H1 (cell line): ENCODE measurements around the gene VTI1B. TPM values are rescaled to one million over a fixed set of nuclear protein-coding genes. Genes with fewer than 3 reads are reported as not detected.

Experiments
- FOSL1 ChIP-seq: IDR thresholded peaks from 2 replicates; pipeline ENCODE4 v1.6.1; 2011; ENCODE audit warnings: mild to moderate bottlenecking, low read depth, low read length, moderate library complexity; ENCODE audit not compliant: insufficient read depth
- HDAC2 ChIP-seq, 2 experiments: fragments of 300-600 bp in 1 of 2; sonication (generic) in 1 of 2; IDR thresholded peaks; 2 replicates each; pipeline ENCODE4 v1.6.1; 2011 to 2012; ENCODE audit warnings: low read depth in 2 of 2, low read length in 2 of 2, mild to moderate bottlenecking in 2 of 2, moderate library complexity in 2 of 2, borderline replicate concordance in 1 of 2, inconsistent platforms in 1 of 2
- JUND ChIP-seq: IDR thresholded peaks from 2 replicates; pipeline ENCODE4 v1.6.1; 2011; ENCODE audit warnings: mild to moderate bottlenecking, improper control_type of control experiment, low read length
- KDM1A ChIP-seq: fragments of 200-600, 300-600 bp; sonication (generic); IDR thresholded peaks from 2 replicates; pipeline ENCODE4 v1.7.1; 2016; ENCODE audit warnings: mild to moderate bottlenecking, low read length, borderline replicate concordance
- PHF8 ChIP-seq: fragments of 200-600 bp; sonication (generic); conservative IDR thresholded peaks from 2 replicates; pipeline ENCODE4 v1.7.1; 2012; ENCODE audit warnings: low read depth, mild to moderate bottlenecking, inconsistent platforms, low read length, moderate library complexity
- SAP30 ChIP-seq: fragments of 300-600 bp; sonication (generic); IDR thresholded peaks from 2 replicates; pipeline ENCODE4 v1.7.1; 2012; ENCODE audit warnings: low read length, moderate library complexity, mild to moderate bottlenecking, inconsistent platforms; ENCODE audit not compliant: insufficient read depth, insufficient replicate concordance
- TBP ChIP-seq: IDR thresholded peaks from 2 replicates; pipeline ENCODE4 v1.6.1; 2011; ENCODE audit warnings: low read depth, low read length, improper control_type of control experiment
- polyA plus RNA-seq, 7 experiments: library from polyadenylated mRNA; depleted of rRNA in 3 of 7; stranded (reverse) in 5 of 7; unstranded in 2 of 7; fragments of >200 nt in 5 of 7; fragments of 200-250 nt in 2 of 7; gene quantifications; 1 replicate in 5 of 7; 2 replicates in 1 of 7; 4 replicates in 1 of 7; pipeline versions ENCODE4 v1.2.1 to v1.2.3, GENCODE V29; 2011 to 2013; ENCODE audit warnings: missing spikeins in 2 of 7, mixed read lengths in 2 of 7
- total RNA-seq: library from RNA; stranded (reverse); fragmentation: NEBNext Ultra II Directional; extraction: Animal tissue kit (Norgen Biotek cat#: 25700); gene quantifications from 2 replicates; pipeline ENCODE4 v1.2.1, GENCODE V29; 2021
- TF ChIP-seq, protein P1 (sequence below), 3 experiments: IDR thresholded peaks; 1 replicate in 2 of 3; 2 replicates in 1 of 3; pipeline versions ENCODE4 v1.5.1 to v1.6.1; 2011; ENCODE audit warnings: low read length in 3 of 3, mild to moderate bottlenecking in 3 of 3, inconsistent platforms in 2 of 3, low read depth in 1 of 3, moderate library complexity in 1 of 3; ENCODE audit not compliant: insufficient read depth in 1 of 3; ENCODE audit errors: control extremely low read depth in 1 of 3

VTI1B gene
- total and polyA plus RNA-seq, 2 of the 8 experiments (the other 6 are each of a cell fraction or from before 2014, with no cell fraction given): 28.1 to 98.7 TPM

DNA sequence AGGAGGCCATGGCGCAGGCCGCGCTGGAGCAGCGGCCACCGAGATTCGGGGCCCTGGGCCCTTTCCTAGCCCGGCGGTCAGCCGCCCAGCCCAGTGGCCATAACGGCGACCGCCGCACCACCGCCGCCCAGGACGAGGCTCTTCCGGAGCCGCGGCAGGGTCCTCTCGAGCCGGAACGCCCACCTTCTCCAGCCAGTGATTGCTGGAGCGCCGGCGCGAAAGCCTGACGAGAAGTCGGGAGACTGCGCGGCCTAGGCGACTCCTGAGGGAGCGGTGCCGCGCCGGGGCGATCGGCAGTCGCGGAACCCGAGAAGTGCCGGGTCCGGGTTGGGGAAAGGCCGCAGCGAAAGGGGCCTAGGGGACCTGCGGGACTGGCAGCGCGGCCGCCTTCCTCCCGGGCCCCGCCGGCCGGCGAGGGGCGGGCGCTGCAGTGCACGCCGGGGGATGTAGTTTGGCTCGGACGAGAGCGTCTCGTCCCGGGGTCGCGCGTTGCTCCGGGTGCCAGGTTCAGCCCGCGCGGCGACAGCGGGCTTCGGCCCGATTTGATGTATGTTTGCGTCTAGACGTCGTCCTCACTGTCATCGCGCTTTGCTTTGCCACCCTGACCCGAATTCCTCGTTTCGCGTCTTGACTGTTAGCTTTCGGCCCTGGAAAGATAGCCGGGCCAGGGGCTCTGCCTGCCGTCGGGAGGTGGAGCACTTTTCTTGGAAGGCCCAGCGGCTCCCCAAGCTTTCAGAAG is at the start of gene VTI1B (continued):
- TF ChIP-seq PHF8: peak; percentile 95; the same call in 1 of the 2 replicates
- TF ChIP-seq, protein P1, sequence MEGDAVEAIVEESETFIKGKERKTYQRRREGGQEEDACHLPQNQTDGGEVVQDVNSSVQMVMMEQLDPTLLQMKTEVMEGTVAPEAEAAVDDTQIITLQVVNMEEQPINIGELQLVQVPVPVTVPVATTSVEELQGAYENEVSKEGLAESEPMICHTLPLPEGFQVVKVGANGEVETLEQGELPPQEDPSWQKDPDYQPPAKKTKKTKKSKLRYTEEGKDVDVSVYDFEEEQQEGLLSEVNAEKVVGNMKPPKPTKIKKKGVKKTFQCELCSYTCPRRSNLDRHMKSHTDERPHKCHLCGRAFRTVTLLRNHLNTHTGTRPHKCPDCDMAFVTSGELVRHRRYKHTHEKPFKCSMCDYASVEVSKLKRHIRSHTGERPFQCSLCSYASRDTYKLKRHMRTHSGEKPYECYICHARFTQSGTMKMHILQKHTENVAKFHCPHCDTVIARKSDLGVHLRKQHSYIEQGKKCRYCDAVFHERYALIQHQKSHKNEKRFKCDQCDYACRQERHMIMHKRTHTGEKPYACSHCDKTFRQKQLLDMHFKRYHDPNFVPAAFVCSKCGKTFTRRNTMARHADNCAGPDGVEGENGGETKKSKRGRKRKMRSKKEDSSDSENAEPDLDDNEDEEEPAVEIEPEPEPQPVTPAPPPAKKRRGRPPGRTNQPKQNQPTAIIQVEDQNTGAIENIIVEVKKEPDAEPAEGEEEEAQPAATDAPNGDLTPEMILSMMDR (IDR thresholded peaks at IDR 0.05; ENCODE audit: control extremely low read depth in 1 of 3, insufficient read depth in 1 of 3, low read depth in 1 of 3, low read length in 3 of 3): peak in 1 of 3 experiments; percentile 9; a peak in 1 of 4 replicates
- no peak for TF ChIP-seq FOSL1
- no peak; the same call in 1 of the 2 replicates for TF ChIP-seq KDM1A
- TF ChIP-seq TBP: peak; percentile 37
- peak; percentile 48 for TF ChIP-seq SAP30
- peak in 1 of 2 experiments; percentile 22; a peak in 1 of 4 replicates for TF ChIP-seq HDAC2 (IDR thresholded peaks at IDR 0.05; ENCODE audit: borderline replicate concordance in 1 of 2, low read depth in 2 of 2, low read length in 2 of 2)
- no peak for TF ChIP-seq JUND
